HG02884 (cell line): Measurements from ENCODE around the gene SCN5A.

Experiments
- ATAC-seq: cut with Tn5 transposase; IDR thresholded peaks from one replicate; pipeline ENCODE4 v1.9.1; 2021; ENCODE audit warnings: mild to moderate bottlenecking, moderate library complexity; ENCODE audit not compliant: unreplicated experiment

SCN5A gene

GRCh38 chr3:38545983-38546382 is 103.5 kb downstream of the SCN5A start:
- no peak for ATAC-seq

- ATAC-seq = no peak
These were observed 103.9 kb downstream of the SCN5A start for GRCh38 chr3:38545550-38545949.

GRCh38 chr3:38544926-38545325 is 104.6 kb downstream of the SCN5A start:
- no peak for ATAC-seq

- no peak for ATAC-seq
These were observed 105.9 kb downstream of the SCN5A start for GRCh38 chr3:38543586-38543985.

- ATAC-seq = no peak
These were observed 106.8 kb downstream of the SCN5A start for GRCh38 chr3:38542401-38543298.

- no peak for ATAC-seq
These were observed 107.7 kb downstream of the SCN5A start for GRCh38 chr3:38541806-38542205.

- no peak for ATAC-seq
These were observed 110.6 kb downstream of the SCN5A start for GRCh38 chr3:38538773-38539353.

- ATAC-seq = no peak
These were observed 112.8 kb downstream of the SCN5A start for GRCh38 chr3:38536671-38537070.

GRCh38 chr3:38534604-38535003 is 114.9 kb downstream of the SCN5A start:
- ATAC-seq = no peak

GRCh38 chr3:38534180-38534579 is 115.3 kb downstream of the SCN5A start:
- no peak for ATAC-seq

- ATAC-seq = no peak
These were observed 116.1 kb downstream of the SCN5A start for GRCh38 chr3:38533285-38533976.

GRCh38 chr3:38532529-38532928 is 117.0 kb downstream of the SCN5A start:
- ATAC-seq = no peak

GRCh38 chr3:38528457-38528856 is 121.0 kb downstream of the SCN5A start:
- no peak for ATAC-seq

GRCh38 chr3:38526792-38527191 is 122.7 kb downstream of the SCN5A start:
- ATAC-seq = no peak

- ATAC-seq = no peak
These were observed 125.2 kb downstream of the SCN5A start for GRCh38 chr3:38524141-38524739.

GRCh38 chr3:38522002-38522401 is 127.5 kb downstream of the SCN5A start:
- no peak for ATAC-seq

GRCh38 chr3:38521391-38521987 is 128.0 kb downstream of the SCN5A start:
- ATAC-seq = no peak

GRCh38 chr3:38519651-38520050 is 129.8 kb downstream of the SCN5A start:
- ATAC-seq = no peak

- ATAC-seq = no peak
These were observed 130.5 kb downstream of the SCN5A start for GRCh38 chr3:38519000-38519399.

- ATAC-seq = no peak
These were observed 132.8 kb downstream of the SCN5A start for GRCh38 chr3:38516669-38517068.

GRCh38 chr3:38515367-38515766 is 134.1 kb downstream of the SCN5A start:
- ATAC-seq = no peak
